IMR-90 (cell line): ENCODE measurements around the gene PKHD1.

Source experiments
- CEBPB ChIP-seq: IDR thresholded peaks from 2 replicates; pipeline ENCODE4 v1.6.1; 2012; ENCODE audit warnings: low read depth, low read length, improper control_type of control experiment
- CTCF ChIP-seq: conservative IDR thresholded peaks from 2 replicates; pipeline ENCODE4 v1.5.1; 2012; ENCODE audit warnings: mild to moderate bottlenecking, low read depth, low read length, improper control_type of control experiment
- FOS ChIP-seq: fragments of 150-350 bp; IDR thresholded peaks from 2 replicates; pipeline ENCODE4 v1.6.1; 2016; ENCODE audit warnings: low read depth, low read length
- MAFK ChIP-seq: IDR thresholded peaks from 2 replicates; pipeline ENCODE4 v1.6.1; 2012; ENCODE audit warnings: low read depth, low read length, improper control_type of control experiment
- POLR2A ChIP-seq: IDR thresholded peaks from 2 replicates; pipeline ENCODE4 v1.6.1; 2012; ENCODE audit warnings: mild to moderate bottlenecking, low read depth, low read length
- RAD21 ChIP-seq: IDR thresholded peaks from 2 replicates; pipeline ENCODE4 v1.6.1; 2012; ENCODE audit warnings: low read length, improper control_type of control experiment
- RFX5 ChIP-seq: IDR thresholded peaks from 2 replicates; pipeline ENCODE4 v1.8.0; 2012; ENCODE audit warnings: low read depth, mild to moderate bottlenecking, low read length, moderate library complexity
- SMC3 ChIP-seq: fragments of 150-350 bp; IDR thresholded peaks from 2 replicates; pipeline ENCODE4 v1.6.1; 2016; ENCODE audit warnings: low read depth, mild to moderate bottlenecking, antibody characterized with exemption, low read length, moderate library complexity

- TF ChIP-seq CTCF: no peak
- TF ChIP-seq POLR2A: no peak
- no peak for TF ChIP-seq FOS
- TF ChIP-seq CEBPB: no peak
- TF ChIP-seq RAD21: no peak
- no peak for TF ChIP-seq SMC3
- TF ChIP-seq RFX5: no peak
- TF ChIP-seq MAFK: no peak
Observed at GRCh38 chr6:51827580-51827979, 259.8 kb downstream of the PKHD1 start.
